ENCODE data around the gene CLPTM1L. TPM values are rescaled to one million over a fixed set of nuclear protein-coding genes. Genes with fewer than 3 reads are reported as not detected.
"Not testable (repeated sequence)": the region's sequence is repeated elsewhere in the genome, so short reads cannot be mapped to it uniquely, and the experiment has no call there.

Gene CLPTM1L
- polyA plus RNA-seq, 4 donors, result 71.9 to 133 (median 118) TPM

DNA sequence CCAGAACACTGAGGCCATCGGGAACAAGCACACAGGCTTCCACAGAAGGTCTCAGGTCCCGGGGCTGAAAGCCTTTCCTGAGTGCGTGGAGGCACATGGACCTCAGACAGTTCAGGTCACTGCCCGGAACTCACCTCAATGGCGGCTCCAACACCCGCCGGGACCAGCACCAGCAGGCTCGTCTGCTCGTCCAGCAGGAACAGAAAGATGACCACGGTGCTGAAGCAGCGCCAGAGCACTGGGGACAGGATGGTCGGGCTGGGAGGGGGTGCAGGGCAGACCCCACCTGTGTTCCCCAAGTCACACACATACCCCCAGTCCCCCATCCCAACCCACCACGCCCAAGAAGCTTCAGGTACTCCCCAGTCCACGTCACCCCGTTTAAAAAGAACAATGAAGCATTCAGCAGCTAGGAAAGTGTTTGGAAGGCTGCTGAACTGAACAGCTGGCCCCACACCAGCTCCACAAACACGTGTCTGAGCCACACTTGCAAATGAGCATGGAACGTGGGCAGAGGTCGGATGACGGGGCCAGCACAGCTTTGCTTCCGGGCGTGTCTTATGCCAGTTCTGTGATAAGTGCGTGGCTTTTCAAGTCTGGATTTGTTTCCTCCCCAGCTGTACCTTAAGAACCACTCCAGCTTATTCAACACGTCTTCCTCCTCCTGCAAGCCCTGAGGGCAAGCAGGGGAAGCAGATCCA is 14.6 kb downstream of the CLPTM1L start:
- no peak for DNase-seq (ENCODE audit: low read depth in 4 of 4, low spot score in 3 of 4)

DNA sequence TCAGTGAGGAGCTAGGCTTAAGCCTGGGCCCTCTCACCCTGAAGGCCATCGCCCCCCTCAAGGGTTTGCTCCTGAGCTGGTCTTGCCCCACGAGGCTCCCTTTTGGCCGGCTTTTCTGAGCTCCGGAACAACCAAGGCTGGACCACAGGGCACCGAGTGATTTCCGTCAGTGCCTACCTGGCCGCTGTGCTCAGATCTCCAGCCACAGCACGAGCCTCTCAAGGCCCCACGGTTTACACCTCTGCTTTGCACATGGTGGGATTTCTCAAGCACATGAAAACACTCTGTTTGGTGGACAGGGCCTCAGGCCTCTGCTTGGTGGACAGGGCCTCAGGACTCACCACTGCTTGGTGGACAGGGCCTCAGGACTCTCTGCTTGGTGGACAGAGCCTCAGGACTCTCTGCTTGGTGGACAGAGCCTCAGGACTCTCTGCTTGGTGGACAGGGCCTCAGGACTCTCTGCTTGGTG is 15.8 kb downstream of the CLPTM1L start:
- DNase-seq (ENCODE audit: low read depth in 4 of 4, low spot score in 3 of 4), result no peak

DNA sequence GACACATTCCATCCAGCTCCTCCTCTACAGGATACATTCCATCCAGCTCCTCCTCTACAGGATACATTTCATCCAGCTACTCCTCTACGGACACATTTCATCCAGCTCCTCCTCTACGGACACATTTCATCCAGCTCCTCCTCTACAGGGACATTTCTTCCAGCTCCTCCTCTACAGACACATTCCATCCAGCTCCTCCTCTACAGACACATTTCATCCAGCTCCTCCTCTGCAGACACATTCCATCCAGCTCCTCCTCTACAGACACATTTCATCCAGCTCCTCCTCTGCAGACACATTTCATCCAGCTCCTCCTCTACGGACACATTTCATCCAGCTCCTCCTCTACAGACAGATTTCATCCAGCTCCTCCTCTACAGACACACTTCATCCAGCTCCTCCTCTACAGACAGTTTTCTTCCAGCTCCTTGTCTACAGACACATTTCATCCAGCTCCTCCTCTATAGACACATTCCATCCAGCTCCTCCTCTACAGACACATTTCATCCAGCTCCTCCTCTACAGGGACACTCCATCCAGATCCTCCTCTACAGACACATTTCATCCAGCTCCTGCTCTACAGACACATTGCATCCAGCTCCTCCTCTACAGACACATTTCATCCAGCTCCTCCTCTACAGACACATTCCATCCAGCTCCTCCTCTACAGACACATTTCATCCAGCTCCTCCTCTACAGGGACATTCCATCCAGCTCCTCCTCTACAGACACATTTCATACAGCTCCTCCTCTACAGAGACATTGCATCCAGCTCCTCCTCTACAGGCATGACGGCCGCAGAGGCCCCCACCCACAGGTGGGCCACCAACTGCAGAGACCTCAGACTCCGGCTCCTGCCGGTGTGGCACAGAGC is 16.4 kb downstream of the CLPTM1L start:
- DNase-seq (ENCODE audit: low read depth in 4 of 4, low spot score in 3 of 4), result not testable (repeated sequence)

DNA sequence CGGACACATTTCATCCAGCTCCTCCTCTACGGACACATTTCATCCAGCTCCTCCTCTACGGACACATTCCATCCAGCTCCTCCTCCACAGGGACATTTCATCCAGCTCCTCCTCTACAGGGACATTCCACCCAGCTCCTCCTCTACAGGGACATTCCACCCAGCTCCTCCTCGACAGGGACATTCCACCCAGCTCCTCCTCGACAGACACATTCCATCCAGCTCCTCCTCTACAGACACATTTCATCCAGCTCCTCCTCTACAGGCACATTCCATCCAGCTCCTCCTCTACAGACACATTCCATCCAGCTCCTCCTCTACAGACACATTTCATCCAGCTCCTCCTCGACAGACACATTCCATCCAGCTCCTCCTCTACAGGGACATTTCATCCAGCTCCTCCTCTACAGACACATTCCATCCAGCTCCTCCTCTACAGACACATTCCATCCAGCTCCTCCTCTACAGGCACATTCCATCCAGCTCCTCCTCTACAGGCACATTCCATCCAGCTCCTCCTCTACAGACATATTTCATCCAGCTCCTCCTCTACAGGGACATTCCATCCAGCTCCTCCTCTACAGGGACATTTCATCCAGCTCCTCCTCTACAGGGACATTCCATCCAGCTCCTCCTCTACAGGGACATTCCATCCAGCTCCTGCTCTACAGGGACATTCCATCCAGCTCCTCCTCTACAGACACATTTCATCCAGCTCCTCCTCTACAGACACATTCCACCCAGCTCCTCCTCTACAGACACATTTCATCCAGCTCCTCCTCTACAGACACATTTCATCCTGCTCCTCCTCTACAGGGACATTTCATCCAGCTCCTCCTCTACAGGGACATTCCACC is 17.8 kb downstream of the CLPTM1L start:
- not testable (repeated sequence) for DNase-seq (ENCODE audit: low read depth in 4 of 4, low spot score in 3 of 4)

DNA sequence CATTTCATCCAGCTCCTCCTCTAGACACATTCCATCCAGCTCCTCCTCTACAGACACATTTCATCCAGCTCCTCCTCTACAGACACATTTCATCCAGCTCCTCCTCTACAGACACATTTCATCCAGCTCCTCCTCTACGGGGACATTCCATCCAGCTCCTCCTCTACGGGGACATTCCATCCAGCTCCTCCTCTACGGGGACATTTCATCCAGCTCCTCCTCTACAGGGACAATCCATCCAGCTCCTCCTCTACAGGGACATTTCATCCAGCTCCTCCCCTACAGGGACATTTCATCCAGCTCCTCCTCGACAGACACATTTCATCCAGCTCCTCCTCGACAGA is 18.4 kb downstream of the CLPTM1L start:
- not testable (repeated sequence) for DNase-seq (ENCODE audit: low read depth in 4 of 4, low spot score in 3 of 4)

DNA sequence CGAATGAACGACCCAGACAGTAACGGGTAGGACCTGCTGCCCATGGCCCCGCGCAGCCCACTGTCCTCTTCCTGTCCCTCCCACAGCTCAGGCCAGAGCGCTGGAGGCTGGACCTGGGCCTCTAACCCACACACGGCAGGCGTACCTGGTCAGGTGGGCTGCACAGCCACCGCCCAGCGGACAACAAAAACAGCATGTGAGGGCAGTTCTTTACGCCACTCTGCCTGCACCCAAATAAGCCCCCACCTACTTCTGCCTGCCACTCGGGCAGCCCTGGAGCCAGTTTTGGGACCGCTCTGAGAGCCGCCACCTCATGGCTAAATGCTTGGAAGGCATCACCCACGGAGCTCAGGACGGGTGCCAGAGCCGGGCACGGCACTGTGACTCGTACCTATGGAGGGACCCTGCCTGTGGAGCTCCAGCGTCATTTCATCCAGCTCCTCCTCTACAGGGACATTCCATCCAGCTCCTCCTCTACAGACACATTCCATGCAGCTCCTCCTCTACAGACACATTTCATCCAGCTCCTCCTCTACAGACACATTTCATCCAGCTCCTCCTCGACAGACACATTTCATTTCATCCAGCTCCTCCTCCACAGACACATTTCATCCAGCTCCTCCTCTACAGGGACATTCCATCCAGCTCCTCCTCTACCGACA is 18.9 kb downstream of the CLPTM1L start:
- no peak for DNase-seq (ENCODE audit: low read depth in 4 of 4, low spot score in 3 of 4)

DNA sequence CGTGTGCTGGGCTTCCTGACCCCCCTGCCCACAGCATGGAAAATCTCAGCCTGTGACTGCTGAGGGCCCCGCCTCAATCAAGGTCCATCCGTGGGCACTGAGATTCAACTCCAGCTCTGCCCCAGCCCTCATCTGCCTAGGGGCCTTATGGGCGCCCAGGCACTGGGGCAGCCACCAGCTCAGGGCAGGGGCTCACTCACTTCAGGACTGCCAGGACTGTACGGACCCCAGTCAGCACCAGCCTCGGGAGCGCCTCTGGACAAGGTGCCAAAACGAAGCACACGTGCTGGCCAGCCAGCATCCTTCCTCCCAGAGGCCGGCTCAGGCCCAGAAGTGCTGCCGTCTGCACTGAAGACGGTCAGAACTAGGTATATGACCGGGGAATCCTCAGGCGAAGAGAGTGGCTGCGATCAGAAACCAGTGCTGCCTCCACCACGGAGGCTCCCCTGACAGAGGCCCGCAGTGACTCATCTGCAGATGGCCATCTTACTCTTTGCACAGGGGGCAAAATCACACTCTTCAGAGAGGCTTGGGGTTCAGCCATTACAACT is 19.6 kb downstream of the CLPTM1L start:
- no peak for DNase-seq (ENCODE audit: low read depth in 4 of 4, low spot score in 3 of 4)

DNA sequence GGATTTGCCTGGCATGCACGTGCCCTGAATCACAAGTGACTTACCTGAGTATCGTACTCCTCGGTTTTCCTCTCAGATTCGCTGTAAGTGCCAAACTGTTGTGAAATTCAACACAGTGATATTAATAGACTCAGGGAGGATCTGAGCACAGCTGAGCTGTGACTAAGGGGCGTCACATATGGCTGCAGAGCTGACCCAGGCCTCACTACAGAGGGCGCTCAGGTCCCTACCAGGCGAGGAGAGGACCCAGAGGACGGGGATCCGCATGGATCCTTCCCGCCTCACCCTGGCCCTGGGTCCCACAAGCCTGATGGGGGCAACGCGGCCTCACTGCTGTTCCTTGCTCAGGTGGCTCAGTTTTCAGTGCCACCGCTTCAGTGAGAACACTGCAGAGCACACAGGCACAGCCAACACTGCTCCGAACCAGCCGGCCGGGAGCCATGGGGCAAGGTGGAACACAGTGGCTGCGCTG is 20.1 kb downstream of the CLPTM1L start:
- DNase-seq (ENCODE audit: low read depth in 4 of 4, low spot score in 3 of 4), result no peak

DNA sequence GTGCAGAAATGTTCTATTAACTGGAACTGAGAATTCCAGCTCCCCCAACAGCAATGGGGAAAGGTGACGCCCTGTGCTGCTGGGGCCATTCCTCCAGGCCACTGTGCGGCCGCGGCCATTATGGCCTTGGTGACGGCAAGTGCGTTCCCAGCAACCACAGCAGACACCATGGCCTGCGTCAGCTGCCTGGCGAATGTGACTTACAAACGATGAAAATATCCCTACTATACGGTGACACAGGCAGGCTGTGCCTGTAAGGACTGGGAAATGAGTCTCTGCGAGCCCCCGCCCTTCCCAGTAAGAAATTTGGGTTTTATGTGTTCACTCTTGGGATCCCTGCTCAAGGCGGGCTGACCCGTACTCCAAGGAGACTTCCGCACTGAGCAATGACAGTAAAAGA is 20.6 kb downstream of the CLPTM1L start:
- DNase-seq (ENCODE audit: low read depth in 4 of 4, low spot score in 3 of 4), result no peak

DNA sequence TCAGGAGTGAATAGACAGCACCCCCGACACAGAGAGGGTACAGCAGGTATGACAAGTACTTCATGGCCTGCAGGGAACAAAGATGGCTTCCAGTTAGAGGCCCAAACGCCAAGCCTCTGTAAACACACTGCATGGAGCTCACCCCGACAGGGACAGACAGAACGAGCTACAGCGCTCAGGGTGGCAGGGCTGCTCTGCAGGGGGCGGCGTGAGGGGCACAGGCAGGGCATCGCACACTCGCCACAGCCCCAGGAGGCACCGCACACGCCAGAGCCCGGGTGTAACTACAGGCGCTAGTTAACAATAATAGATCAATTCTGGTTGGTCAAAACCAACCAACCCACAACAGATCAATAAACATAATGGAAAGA is 21.1 kb downstream of the CLPTM1L start:
- no peak for DNase-seq (ENCODE audit: low read depth in 4 of 4, low spot score in 3 of 4)

DNA sequence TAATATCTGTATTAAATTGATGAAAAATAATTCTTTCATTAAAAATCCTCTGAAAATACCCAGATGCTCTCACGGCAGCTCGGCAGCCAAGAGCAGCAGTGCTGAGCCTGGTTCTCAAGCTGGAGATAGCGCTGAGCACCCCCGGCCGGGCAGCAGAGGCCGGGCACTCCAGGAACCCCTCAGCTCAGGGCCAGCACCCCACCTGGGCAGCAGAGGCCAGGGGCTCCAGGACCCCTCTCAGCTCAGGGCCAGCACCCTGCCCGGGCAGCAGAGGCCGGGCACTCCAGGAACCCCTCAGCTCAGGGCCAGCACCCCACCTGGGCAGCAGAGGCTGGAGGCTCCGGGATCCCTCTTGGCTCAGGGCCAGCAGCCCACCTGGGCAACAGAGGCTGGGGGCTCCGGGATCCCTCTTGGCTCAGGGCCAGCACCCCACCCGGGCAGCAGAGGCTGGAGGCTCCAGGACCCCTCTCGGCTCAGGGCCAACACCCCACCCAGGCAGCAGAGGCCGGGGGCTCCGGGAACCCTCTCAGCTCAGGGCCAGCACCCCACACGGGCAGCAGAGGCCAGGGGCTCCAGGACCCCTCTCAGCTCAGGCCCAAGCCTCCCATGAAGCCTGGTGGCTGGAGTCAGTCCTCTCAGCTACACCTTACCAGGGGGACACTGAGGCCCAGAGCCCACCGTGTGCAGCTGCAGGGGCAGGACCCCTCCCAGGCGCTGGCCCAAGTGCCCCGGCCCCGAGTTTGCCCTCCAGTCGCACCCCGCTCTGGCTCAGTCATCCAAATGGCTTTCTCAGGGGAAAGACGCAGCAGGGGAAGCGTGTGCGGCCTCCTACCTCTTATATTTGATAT is 21.7 kb downstream of the CLPTM1L start:
- no peak for DNase-seq (ENCODE audit: low read depth in 4 of 4, low spot score in 3 of 4)

DNA sequence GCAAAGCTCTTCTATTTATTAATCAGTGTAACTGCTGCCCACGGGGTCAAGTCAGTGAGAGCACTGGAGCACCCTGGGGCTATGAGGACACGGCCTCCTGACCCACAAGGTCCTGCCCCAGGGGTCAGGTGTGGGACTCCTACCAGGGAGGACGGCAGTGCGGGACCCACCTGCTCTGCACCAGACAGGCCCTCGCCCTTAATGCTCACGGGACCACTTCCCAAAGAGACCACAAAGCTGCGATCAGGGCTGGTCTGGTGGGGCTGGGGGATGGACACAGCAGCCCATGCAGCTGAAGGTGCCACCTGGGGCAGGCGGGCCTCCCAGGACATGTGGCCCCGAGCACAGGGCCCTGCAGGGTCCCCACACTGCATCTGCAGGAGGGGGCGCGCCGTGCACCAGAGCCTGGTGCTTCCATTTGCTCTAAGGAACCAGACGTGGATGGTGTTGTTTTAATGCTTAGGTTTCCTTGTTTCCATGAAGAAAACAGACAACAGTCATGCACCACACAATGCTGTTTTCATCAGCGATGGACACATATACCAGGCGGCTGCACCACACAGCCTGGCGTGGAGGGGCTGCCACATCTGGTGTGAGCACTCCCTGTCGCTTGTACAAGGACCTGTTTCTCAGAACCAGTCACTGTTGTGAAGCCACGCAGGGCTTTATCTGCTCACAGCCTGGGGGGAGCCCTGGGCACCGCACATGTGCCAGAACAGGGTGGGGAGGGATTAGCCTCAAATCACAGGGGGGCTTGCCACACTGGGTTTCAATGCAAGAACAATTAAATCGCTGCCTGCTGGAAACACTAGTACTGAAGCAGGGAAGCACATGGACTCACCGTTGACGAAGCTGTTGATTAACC is 22.6 kb downstream of the CLPTM1L start:
- no peak for DNase-seq (ENCODE audit: low read depth in 4 of 4, low spot score in 3 of 4)

DNA sequence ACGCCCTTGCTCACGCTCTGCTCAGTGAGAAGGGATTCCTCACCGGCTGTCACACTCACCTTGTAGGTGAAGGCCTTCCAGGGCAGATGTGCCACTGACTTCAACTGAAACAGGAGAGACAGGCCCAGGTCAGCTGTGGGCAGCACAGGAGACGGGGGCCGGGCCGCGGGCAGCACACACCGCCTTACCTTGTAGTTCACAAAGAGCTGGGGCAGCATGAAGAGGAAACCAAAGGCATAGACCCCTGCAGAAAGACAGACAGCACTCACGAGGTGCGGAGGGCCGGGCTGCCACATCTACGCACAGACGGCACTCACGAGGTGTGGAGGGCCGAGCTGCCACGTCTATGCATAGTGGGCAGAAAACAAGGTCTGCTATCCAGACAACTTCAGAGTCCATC is 23.3 kb downstream of the CLPTM1L start:
- DNase-seq (ENCODE audit: low read depth in 4 of 4, low spot score in 3 of 4), result no peak

DNA sequence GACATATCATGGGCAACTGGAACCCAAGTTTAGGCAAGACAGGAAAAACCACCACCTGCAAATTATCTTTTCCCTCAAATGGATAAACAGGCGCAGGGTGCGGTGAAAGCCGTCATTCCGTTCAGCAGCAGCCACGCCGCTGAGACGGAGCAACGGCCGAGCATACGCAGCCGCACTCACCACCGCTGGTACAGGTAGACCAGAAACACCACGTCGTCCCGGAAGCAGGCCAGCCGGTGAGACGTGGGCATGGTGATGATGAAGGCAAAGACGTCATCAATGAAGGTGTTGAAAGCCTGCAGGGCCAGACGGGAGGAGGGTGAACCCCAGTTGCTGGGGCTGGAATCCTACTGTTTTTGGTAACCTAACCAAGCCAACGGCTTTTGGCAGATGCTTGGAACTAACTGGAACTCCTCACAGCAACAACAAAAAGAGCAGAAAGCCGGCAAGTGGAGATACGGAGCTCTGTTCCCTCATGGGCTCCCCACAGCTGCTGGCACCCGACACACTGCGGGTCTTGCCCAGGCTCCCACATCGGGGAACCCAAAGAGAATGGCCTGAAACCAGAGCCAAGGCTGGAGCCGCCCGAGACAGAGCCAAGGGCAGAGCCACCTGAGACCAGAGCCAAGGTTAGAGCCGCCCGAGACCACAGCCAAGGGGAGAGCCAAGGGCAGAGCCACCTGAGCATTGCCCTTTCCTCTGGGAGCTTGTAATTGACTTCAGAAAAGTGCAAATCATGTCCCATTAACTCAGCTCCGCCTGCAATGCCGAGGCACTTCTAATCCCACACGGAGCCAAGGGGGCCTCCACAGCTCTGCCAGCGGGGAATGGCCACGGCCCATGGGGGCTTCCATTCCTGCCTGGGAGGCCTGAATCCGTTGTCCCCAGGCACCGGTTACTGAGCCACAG is 24.2 kb downstream of the CLPTM1L start:
- DNase-seq (ENCODE audit: low read depth in 4 of 4, low spot score in 3 of 4), result no peak

DNA sequence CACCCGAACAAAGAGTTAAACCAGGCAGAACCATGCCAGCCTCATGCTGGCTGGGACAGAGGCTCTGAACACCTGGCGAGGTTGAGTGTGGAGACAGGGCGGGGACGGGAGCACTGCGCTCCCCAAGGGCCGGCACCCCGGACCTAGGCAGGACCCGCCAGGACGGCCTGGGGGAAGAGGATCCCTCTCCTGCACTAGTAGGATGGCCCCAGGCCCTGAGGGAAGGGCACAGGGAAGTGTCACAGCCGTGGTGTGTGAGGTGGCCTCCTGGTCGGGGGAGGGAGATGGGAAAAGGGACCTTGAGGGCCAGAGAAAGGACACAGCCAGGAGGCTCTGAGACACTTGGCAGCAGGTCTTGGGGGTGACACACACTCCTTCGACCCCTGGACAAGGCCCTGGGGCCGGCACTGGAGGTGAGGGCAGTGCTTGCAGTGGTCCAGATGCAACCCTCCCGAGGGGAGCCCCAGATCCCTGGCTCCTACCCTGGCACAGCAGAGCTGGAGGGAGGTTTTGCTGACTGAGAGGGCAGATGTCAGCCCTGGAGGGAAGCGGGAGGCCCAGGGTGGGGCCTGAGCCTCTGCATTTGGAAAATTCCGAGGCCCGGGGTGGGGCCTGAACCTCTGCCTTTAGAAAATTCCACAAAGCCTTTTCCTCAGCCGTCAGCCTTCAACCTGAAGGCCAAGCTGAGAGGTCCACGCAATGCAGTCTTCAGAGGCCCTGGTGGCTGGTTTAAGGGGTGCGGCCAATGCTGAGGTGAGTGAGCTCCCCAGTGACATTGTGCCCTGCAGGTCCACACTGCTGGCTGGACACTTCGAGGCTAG is 25.3 kb downstream of the CLPTM1L start:
- no peak for DNase-seq (ENCODE audit: low read depth in 4 of 4, low spot score in 3 of 4)

DNA sequence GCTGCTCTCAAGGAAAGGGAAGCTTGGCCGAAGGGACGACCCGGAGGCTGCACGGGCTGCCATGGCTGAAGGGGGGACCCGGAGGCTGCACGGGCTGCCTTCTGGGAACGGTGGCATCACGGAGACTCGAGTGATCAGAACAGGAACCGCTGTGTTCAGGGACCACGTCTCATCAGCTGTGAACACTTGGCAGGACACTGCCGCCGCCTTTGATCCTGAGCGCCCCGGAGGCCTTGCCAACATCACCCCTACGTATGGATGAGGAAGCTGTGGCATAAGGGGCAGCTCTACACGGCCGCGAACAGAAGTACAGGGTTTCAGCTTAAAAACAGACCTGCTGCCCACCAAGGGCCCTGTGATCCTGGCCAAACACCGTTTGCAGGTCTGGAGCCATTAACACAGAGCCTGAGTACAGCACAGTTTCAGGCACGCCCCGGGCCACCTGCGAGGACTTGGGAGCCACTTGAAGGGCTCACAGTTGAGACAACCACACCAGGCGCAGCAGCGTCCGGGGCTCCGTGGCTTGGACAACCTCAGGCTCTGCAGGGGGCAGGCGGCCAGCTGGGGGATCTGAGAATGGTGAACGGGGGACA is 26.1 kb downstream of the CLPTM1L start:
- no peak for DNase-seq (ENCODE audit: low read depth in 4 of 4, low spot score in 3 of 4)

All from left renal pelvis (tissue), 4 donors.